SU-DHL-6 (cell line): ENCODE measurements around the gene GPAT2.
"Not testable (repeated sequence)": the region's sequence is repeated elsewhere in the genome, so short reads cannot be mapped to it uniquely, and the experiment has no call there.

Source experiments
- H2AFZ ChIP-seq: fragments of 200-600 bp; sonication (generic); 2 replicates; pipeline ENCODE4 v1.6.1; 2014; ENCODE audit warnings: low read depth, mild to moderate bottlenecking, moderate library complexity, mixed read lengths, antibody characterized with exemption, low read length; ENCODE audit not compliant: severe bottlenecking
- H3F3A ChIP-seq: fragments of 200-600 bp; shearing (Covaris generic); 2 replicates; pipeline ENCODE4 v1.6.0; 2016; ENCODE audit warnings: antibody characterized with exemption, mild to moderate bottlenecking; ENCODE audit not compliant: insufficient read depth
- H3K27ac ChIP-seq: fragments of 200-600 bp; sonication (generic); 2 replicates; pipeline ENCODE4 v1.5.1; 2016; ENCODE audit warnings: low read depth, mild to moderate bottlenecking, low read length, moderate library complexity, mixed read lengths
- H3K27me3 ChIP-seq: fragments of 200-600 bp; sonication (generic), shearing (Covaris generic); 2 replicates; pipeline ENCODE4 v1.6.0; 2014; ENCODE audit warnings: mild to moderate bottlenecking, low read length
- H3K36me3 ChIP-seq: fragments of 200-600 bp; sonication (generic); 2 replicates; pipeline ENCODE4 v1.6.1; 2014; ENCODE audit warnings: mild to moderate bottlenecking, low read length, mixed read lengths
- H3K4me2 ChIP-seq: fragments of 300-600, 200-600 bp; shearing (Covaris generic), sonication (generic); 2 replicates; pipeline ENCODE4 v1.6.0; 2014; ENCODE audit warnings: low read length, low read depth, mild to moderate bottlenecking; ENCODE audit not compliant: poor library complexity, severe bottlenecking
- H3K4me3 ChIP-seq: fragments of 200-600 bp; sonication (generic); 2 replicates; pipeline ENCODE4 v1.5.1; 2014; ENCODE audit warnings: antibody characterized with exemption, low read length, mild to moderate bottlenecking, mixed read lengths; ENCODE audit not compliant: insufficient read depth, poor library complexity, severe bottlenecking
- H3K79me2 ChIP-seq: fragments of 200-600 bp; sonication (generic); 2 replicates; pipeline ENCODE4 v1.6.1; 2014; ENCODE audit warnings: mild to moderate bottlenecking, low read length, moderate library complexity; ENCODE audit not compliant: insufficient read depth
- H3K9ac ChIP-seq: fragments of 200-600 bp; sonication (generic); 2 replicates; pipeline ENCODE4 v1.7.0; 2014; ENCODE audit warnings: mild to moderate bottlenecking, low read length
- H3K9me2 ChIP-seq: fragments of 200-600 bp; sonication (generic); replicated peaks from 2 replicates; pipeline ENCODE4 v1.6.1; 2014; ENCODE audit warnings: low read length; ENCODE audit not compliant: insufficient read depth
- H3K9me3 ChIP-seq: fragments of 200-600 bp; sonication (generic); 2 replicates; pipeline ENCODE4 v1.6.1; 2014; ENCODE audit warnings: low read length, mixed read lengths; ENCODE audit not compliant: insufficient read depth
- H4K20me1 ChIP-seq: fragments of 200-600 bp; sonication (generic); 2 replicates; pipeline ENCODE4 v1.6.1; 2014; ENCODE audit warnings: low read depth, mild to moderate bottlenecking, antibody characterized with exemption, low read length, moderate library complexity, mixed read lengths
- EZH2phosphoT487 ChIP-seq: fragments of 200-600 bp; sonication (generic), shearing (Covaris generic); conservative IDR thresholded peaks from 2 replicates; pipeline ENCODE4 v1.6.1; 2018; ENCODE audit warnings: mild to moderate bottlenecking, antibody characterized with exemption, low read length, moderate library complexity, mixed read lengths
- TF ChIP-seq, protein P1 (sequence below): fragments of 200-600 bp; sonication (generic); IDR thresholded peaks from one replicate; pipeline ENCODE4 v1.5.1; 2017; ENCODE audit warnings: antibody characterized with exemption, mild to moderate bottlenecking, low read length, moderate library complexity; ENCODE audit not compliant: insufficient read depth, poor library complexity, severe bottlenecking

GPAT2 gene

DNA sequence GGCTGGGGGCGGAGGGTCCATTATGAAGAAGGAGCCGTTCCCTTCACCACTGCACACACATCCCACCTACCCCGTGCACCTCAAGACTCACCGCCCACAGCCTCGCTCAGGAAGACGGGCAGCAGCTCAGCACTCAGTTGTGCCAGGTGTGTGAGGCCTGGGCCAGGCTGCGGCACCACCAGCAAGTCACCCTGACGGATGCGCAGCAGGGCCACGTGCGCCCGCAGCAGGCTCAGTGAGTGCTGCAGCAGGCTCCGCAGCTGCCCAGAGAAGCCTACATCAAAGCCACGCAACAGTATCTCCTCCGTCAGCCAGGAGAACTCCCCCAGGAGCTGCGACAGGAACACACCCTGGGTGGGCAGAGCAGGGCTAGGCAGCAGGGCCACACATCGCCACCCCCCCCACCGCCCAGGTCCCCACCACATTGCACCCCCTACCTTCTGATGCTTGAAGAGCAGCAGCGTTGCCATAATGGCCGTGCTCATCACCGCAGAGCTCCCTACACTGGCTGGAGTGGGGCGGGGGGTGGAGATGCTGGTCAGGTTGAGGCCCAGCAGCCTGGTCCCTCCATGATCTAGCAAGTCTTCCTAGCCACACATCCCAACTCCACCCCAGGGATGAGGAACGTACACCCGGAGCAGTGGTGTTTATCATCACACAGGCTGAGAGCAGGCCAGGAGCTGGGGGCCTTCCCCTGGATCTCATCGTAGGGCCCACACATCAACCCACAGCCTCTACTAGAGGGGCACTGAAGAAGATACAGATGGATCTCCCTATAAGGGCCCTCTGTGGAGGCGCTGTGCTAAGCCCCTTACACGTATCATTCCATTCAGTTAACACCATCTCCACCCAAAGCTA is 10.2 kb downstream of the GPAT2 start:
- Histone ChIP-seq H3K27me3 (no peaks in the 10 kb centered on the region), H3K36me3 (no peaks in the 10 kb centered on the region), H3K9me3 (no peaks in the 10 kb centered on the region), H3K9me2 (no peaks in the 10 kb centered on the region), H3K4me2 (no peak overlapping the region), H3K27ac (no peak overlapping the region), H3F3A (no peaks in the 10 kb centered on the region), H3K4me3 (no peak overlapping the region), H3K9ac (no peak overlapping the region), H2AFZ (no peak overlapping the region), H4K20me1 (no peaks in the 10 kb centered on the region), H3K79me2 (no peaks in the 10 kb centered on the region)
- TF ChIP-seq, protein P1, sequence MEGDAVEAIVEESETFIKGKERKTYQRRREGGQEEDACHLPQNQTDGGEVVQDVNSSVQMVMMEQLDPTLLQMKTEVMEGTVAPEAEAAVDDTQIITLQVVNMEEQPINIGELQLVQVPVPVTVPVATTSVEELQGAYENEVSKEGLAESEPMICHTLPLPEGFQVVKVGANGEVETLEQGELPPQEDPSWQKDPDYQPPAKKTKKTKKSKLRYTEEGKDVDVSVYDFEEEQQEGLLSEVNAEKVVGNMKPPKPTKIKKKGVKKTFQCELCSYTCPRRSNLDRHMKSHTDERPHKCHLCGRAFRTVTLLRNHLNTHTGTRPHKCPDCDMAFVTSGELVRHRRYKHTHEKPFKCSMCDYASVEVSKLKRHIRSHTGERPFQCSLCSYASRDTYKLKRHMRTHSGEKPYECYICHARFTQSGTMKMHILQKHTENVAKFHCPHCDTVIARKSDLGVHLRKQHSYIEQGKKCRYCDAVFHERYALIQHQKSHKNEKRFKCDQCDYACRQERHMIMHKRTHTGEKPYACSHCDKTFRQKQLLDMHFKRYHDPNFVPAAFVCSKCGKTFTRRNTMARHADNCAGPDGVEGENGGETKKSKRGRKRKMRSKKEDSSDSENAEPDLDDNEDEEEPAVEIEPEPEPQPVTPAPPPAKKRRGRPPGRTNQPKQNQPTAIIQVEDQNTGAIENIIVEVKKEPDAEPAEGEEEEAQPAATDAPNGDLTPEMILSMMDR, result no peak
- no peak for TF ChIP-seq EZH2phosphoT487

DNA sequence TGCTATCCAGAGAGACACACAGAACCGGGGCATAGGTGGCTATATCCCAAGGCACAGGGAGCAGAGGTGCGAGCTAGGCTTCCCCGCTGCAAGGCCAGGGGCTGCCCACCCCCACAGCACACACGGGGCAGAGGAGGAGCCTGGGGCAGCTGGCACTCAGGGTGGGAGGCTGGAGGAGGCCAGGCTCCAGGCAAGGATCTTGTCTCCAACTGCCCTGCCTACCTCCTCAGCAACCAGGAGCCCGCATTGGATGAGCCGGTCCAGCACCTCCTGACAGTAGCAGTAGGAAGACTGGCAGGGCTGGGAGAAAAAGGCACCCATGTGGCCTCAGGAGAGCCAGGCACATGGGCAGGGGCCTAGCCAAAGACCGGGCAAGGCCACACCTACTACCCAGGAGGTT is 11.0 kb downstream of the GPAT2 start:
- not testable (repeated sequence) for H3K27ac ChIP-seq, H3K79me2 ChIP-seq, H3K27me3 ChIP-seq, H3K9me3 ChIP-seq, H3K36me3 ChIP-seq, H3K9ac ChIP-seq, H4K20me1 ChIP-seq, H3F3A ChIP-seq, H3K4me3 ChIP-seq, H3K9me2 ChIP-seq, H3K4me2 ChIP-seq, H2AFZ ChIP-seq

DNA sequence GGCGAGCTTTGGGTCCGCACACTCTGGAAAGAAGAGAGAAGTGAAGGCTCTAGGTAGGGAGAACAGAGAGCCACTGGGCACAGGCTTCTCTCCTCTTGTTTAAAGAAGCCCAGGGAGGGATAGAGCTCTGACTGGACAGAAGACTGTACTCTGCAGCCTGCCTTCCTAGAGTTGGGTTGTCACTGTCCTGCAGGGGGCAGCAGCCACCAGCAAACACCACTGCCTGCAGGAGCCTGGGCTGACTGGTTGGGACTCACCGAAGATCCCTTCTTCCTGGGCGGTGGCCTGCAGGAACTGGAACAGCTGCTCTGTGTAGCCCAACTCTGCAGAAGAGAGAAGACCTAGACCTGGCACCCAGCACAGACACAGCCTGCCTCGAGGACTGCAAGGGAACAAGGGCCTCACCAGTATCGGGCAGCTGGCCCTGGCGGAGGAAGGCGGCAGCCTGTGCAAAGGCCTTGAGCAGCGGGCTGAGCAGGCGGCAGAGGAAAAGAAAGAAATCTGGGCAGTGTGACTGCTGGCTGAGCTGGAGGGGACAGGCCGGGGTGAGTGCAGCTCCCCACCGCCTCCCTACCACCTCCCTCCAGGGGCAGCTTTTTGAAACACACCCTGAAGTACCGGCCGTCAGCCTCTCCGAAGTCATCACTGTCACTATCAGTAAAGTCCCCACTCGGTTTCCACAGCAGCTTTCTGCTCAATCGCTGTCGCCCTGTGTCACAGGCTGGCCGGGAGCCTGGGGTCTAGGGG is 11.8 kb downstream of the GPAT2 start:
- not testable (repeated sequence) for H3K4me3 ChIP-seq

DNA sequence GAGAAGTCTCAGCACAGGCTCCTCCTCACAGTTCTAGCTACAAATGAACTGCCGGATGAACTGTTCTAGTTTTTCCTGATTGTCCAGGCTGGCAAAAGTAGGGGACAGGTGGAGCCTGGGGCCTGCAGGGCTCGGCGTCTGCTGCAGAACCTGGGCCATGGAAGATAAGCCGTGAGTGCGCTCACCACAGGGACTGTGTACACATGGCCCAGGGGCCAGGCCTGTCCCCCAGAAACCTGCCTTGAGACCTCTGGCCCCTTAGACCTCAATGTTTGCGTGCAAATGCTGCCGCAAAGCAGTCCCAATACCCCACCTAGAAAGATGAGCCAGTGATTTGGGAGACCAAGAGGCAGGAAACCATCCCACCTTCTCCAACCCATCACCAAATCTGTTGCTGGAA is 12.6 kb downstream of the GPAT2 start:
- not testable (repeated sequence) for H3K27me3 ChIP-seq, H3K4me2 ChIP-seq, H3K9me3 ChIP-seq, H3K27ac ChIP-seq, H2AFZ ChIP-seq, H3K36me3 ChIP-seq, H3K4me3 ChIP-seq, H3F3A ChIP-seq, H4K20me1 ChIP-seq, H3K9ac ChIP-seq, H3K79me2 ChIP-seq, H3K9me2 ChIP-seq

More for the DNA sequence above, 11.8 kb downstream of the GPAT2 start:
- H3K36me3 ChIP-seq, H2AFZ ChIP-seq, H3K79me2 ChIP-seq, H3K4me2 ChIP-seq, H3K9ac ChIP-seq, H3F3A ChIP-seq, H3K9me2 ChIP-seq, H3K27ac ChIP-seq, H4K20me1 ChIP-seq, H3K9me3 ChIP-seq, H3K27me3 ChIP-seq: not testable (repeated sequence)
- TF ChIP-seq, protein P1, result peak; percentile 40

DNA sequence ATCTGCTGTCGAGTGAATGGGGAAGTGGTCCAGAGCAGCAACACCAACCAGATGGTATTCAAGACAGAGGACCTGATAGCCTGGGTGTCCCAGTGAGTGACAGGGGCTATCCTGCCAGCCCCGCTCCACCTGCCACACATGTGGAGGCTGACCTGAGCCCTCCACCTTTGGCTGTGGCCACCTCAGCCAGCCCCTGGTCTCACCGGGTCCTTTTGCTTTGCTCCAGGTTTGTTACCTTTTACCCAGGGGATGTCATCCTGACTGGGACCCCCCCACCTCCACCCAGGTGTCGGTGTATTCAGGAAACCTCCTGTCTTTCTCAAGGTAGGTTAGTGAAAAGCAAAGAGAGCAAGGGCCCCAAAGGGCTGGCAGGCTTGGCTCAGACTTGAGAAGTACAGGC is 13.6 kb downstream of the GPAT2 start:
- H3K27me3 ChIP-seq, H3K79me2 ChIP-seq, H3K9me2 ChIP-seq, H3F3A ChIP-seq, H2AFZ ChIP-seq, H4K20me1 ChIP-seq, H3K4me2 ChIP-seq, H3K27ac ChIP-seq, H3K4me3 ChIP-seq, H3K36me3 ChIP-seq, H3K9me3 ChIP-seq, H3K9ac ChIP-seq: not testable (repeated sequence)

DNA sequence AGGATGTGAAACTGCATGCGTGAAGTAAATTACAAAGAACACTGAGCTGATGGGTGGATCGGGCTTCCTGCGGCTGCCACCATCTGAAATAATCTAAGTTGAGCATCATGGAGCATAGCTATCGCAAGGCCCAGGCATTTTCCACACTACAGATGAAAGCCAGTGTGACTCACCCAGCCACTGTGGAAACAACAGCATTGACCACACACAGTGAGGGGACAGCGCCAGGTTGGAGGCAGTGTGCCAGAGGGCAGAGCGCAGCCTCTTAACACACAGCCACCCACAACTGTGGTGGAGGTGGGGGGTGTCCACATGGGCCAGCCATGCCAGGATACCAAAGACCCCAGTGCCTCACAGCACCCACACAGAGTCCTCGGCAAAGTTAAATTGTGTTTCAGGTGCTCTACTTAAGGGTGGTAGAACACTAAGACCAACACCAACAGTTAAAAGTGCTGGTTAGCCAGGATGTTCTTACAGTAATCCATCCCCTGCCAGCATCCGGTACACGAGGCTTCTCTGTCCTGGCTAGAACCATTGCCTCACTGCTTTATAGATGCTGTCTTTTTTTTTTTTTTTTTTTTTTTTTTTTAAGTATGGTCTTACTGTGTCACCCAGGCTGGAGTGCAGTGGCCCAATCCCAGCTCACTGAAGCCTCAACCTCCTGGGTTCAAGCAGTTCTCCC is 14.7 kb downstream of the GPAT2 start:
- H3K4me2 ChIP-seq, H3K36me3 ChIP-seq, H3K27me3 ChIP-seq, H3K27ac ChIP-seq, H3K79me2 ChIP-seq, H4K20me1 ChIP-seq, H3F3A ChIP-seq, H3K9me2 ChIP-seq, H2AFZ ChIP-seq, H3K9ac ChIP-seq, H3K4me3 ChIP-seq, H3K9me3 ChIP-seq: not testable (repeated sequence)
